Measurements from ENCODE around the gene GYPB.
"Not testable (repeated sequence)": the region's sequence is repeated elsewhere in the genome, so short reads cannot be mapped to it uniquely, and the experiment has no call there.

GYPB gene

GRCh38 chr4:144008602-144009001, 10.6 kb downstream of the GYPB start:
- DNase-seq, result not testable (repeated sequence)

GRCh38 chr4:144007960-144008359, 11.2 kb downstream of the GYPB start:
- DNase-seq, result not testable (repeated sequence)

GRCh38 chr4:144006200-144006803, 12.9 kb downstream of the GYPB start:
- DNase-seq, result not testable (repeated sequence)

- DNase-seq, result not testable (repeated sequence)
Observed at GRCh38 chr4:144005558-144005953, 13.6 kb downstream of the GYPB start.

- DNase-seq, result not testable (repeated sequence)
Observed at GRCh38 chr4:144004868-144005557, 14.2 kb downstream of the GYPB start.

- not testable (repeated sequence) for DNase-seq
Observed at GRCh38 chr4:144003890-144004265, 15.3 kb downstream of the GYPB start.

GRCh38 chr4:144003205-144003889, 15.8 kb downstream of the GYPB start:
- not testable (repeated sequence) for DNase-seq

GRCh38 chr4:144000331-144000995, 18.7 kb downstream of the GYPB start:
- DNase-seq, result not testable (repeated sequence)

- DNase-seq, result not testable (repeated sequence)
Observed at GRCh38 chr4:143996193-143996592, 23.0 kb downstream of the GYPB start.

GRCh38 chr4:143991761-143992160, 27.4 kb downstream of the GYPB start:
- DNase-seq, result not testable (repeated sequence)

GRCh38 chr4:143990717-143991116, 28.5 kb downstream of the GYPB start:
- DNase-seq, result not testable (repeated sequence)

- no peak for DNase-seq
Observed at GRCh38 chr4:143986180-143986579, 33.0 kb downstream of the GYPB start.

GRCh38 chr4:143980776-143981175, 38.4 kb downstream of the GYPB start:
- DNase-seq, result not testable (repeated sequence)

GRCh38 chr4:143975527-143975926, 43.7 kb downstream of the GYPB start:
- DNase-seq, result not testable (repeated sequence)

GRCh38 chr4:143974021-143974420, 45.2 kb downstream of the GYPB start:
- DNase-seq, result not testable (repeated sequence)

GRCh38 chr4:143961075-143961474, 58.1 kb downstream of the GYPB start:
- no peak for DNase-seq

GRCh38 chr4:143955306-143955705, 63.9 kb downstream of the GYPB start:
- DNase-seq, result not testable (repeated sequence)

- not testable (repeated sequence) for DNase-seq
Observed at GRCh38 chr4:143951458-143951972, 67.7 kb downstream of the GYPB start.

- not testable (repeated sequence) for DNase-seq
Observed at GRCh38 chr4:143950967-143951366, 68.2 kb downstream of the GYPB start.

- not testable (repeated sequence) for DNase-seq
Observed at GRCh38 chr4:143950185-143950584, 69.0 kb downstream of the GYPB start.

GRCh38 chr4:143947493-143947892, 71.7 kb downstream of the GYPB start:
- DNase-seq, result not testable (repeated sequence)
